Measurements from ENCODE around the gene SDHAF3.

- no peak for TF ChIP-seq SAP30 (IDR thresholded peaks at IDR 0.05; ENCODE audit: insufficient read depth, insufficient replicate concordance, low read length)
- TF ChIP-seq YY1 (IDR thresholded peaks at IDR 0.05; ENCODE audit: low read depth, low read length), result no peak
- TF ChIP-seq, protein P1, sequence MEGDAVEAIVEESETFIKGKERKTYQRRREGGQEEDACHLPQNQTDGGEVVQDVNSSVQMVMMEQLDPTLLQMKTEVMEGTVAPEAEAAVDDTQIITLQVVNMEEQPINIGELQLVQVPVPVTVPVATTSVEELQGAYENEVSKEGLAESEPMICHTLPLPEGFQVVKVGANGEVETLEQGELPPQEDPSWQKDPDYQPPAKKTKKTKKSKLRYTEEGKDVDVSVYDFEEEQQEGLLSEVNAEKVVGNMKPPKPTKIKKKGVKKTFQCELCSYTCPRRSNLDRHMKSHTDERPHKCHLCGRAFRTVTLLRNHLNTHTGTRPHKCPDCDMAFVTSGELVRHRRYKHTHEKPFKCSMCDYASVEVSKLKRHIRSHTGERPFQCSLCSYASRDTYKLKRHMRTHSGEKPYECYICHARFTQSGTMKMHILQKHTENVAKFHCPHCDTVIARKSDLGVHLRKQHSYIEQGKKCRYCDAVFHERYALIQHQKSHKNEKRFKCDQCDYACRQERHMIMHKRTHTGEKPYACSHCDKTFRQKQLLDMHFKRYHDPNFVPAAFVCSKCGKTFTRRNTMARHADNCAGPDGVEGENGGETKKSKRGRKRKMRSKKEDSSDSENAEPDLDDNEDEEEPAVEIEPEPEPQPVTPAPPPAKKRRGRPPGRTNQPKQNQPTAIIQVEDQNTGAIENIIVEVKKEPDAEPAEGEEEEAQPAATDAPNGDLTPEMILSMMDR (IDR thresholded peaks at IDR 0.05; ENCODE audit: control extremely low read depth in 1 of 3, insufficient read depth in 1 of 3, low read depth in 1 of 3, low read length in 3 of 3), result no peak
- TF ChIP-seq TAF1 (IDR thresholded peaks at IDR 0.05; ENCODE audit: low read depth, low read length), result no peak
- TF ChIP-seq POLR2AphosphoS5 (IDR thresholded peaks at IDR 0.05; ENCODE audit: low read depth, low read length), result no peak
- TF ChIP-seq RFX5 (IDR thresholded peaks at IDR 0.05; ENCODE audit: borderline replicate concordance, low read depth, low read length), result no peak
- no peak for TF ChIP-seq TEAD4 (IDR thresholded peaks at IDR 0.05; ENCODE audit: low read depth, low read length)
These were observed 50.3 kb downstream of the SDHAF3 start for GRCh38 chr7:97167749-97168148.

Data from H1 (cell line).